Testis (tissue), 3 donors: ENCODE measurements around the gene KIF25. TPM values are rescaled to one million over a fixed set of nuclear protein-coding genes. Genes with fewer than 3 reads are reported as not detected.

Experiments used
- DNase-seq: peaks from one replicate; pipeline ENCODE4 v3.0.0-alpha.2; 2019
- H3K27ac ChIP-seq, 2 donors: fragments of 200-600 bp; sonication (generic); one replicate each; pipeline ENCODE4 v1.5.1; 2019
- H3K27me3 ChIP-seq: fragments of 200-600 bp; sonication (generic); one replicate; pipeline ENCODE4 v1.5.1; 2019
- H3K36me3 ChIP-seq: fragments of 200-600 bp; sonication (generic); one replicate; pipeline ENCODE4 v1.5.1; 2017; ENCODE audit warnings: low read depth; ENCODE audit errors: missing control alignments
- H3K4me1 ChIP-seq: fragments of 200-600 bp; sonication (generic); one replicate; pipeline ENCODE4 v1.5.1; 2019
- H3K4me3 ChIP-seq, 2 donors: fragments of 200-600 bp; sonication (generic); one replicate each; pipeline ENCODE4 v1.5.1; 2017 to 2019
- H3K9me3 ChIP-seq: fragments of 200-600 bp; sonication (generic); one replicate; pipeline ENCODE4 v1.5.1; 2017
- POLR2A ChIP-seq: fragments of 450-650 bp; IDR thresholded peaks from one replicate; pipeline ENCODE4 v1.6.1; 2017; ENCODE audit warnings: antibody characterized with exemption, mild to moderate bottlenecking, moderate library complexity
- WGBS, 2 donors: methylation state at CpG; one replicate each; pipeline ENCODE4 v1.1.5; 2018; 5-methylcytosine and 5-hydroxymethylcytosine counted together
- intact Hi-C: fragments of 100-400 bp; cut with DNase I; formaldehyde crosslinking; loops from one replicate; pipeline ENCODE4 v1.15.1; 2023; ENCODE audit warnings: low total_unique reads
- polyA plus RNA-seq: library from polyadenylated mRNA; stranded (reverse); fragments of 350-450 nt; fragmentation: Illumina TruSeq; extraction: RNeasy Lipid Tissue Mini Kit (QIAGEN cat#74804); gene quantifications from one replicate; pipeline ENCODE4 v1.2.3, GENCODE V29; 2014; ENCODE audit warnings: low read depth, low replicate concordance; ENCODE audit not compliant: insufficient read depth
- total RNA-seq, 2 donors: library from RNA; depleted of rRNA; stranded (reverse); fragments of >200 nt; gene quantifications; one replicate each; pipeline ENCODE4 v1.2.3, GENCODE V29; 2016
- TF ChIP-seq, protein P1 (sequence below), 3 experiments: fragments of 450-650 bp in 2 of 3; fragments of 200-600 bp in 1 of 3; sonication (generic) in 1 of 3; IDR thresholded peaks; one replicate each; pipeline ENCODE4 v1.5.1; 2016 to 2019; ENCODE audit warnings: antibody characterized with exemption in 3 of 3, mild to moderate bottlenecking in 2 of 3, moderate library complexity in 1 of 3

The KIF25 gene
- total and polyA plus RNA-seq, 3 donors from 2014 or later, result 1.1 to 5.0 (median 1.6) TPM

DNA sequence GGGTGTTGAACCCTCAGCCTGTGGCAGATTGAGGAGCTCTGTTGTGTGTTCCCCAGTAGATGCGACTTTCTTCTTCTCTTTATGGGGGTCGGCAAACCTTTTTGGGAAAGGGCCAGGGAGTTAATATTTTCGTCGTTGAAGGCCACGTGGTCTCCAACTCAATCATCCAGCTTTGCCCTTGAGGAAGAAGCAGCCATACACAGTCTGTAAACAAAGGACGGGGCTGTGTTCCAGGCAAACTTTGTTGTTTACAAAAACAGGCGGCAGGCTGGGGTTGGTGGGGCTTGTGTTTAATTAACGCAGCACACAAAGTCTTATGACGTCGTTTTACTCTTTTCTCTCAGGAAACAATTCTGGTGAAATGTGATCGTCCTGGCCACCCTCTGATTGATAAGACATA is 20.2 kb downstream of the KIF25 start:
- DNase-seq, result no peak
- WGBS, 2 donors, result 60 to 77% methylated on average over 11 of the region's 11 CpGs
- intact Hi-C loops, result no loop called here
- H3K36me3 ChIP-seq, result no peaks in the 10 kb centered on the region
- peaks cover 7% of the 10 kb centered on the region for H3K4me1 ChIP-seq
- H3K9me3 ChIP-seq, result no peaks in the 10 kb centered on the region
- no peaks in the 10 kb centered on the region for H3K27me3 ChIP-seq
- H3K4me3 ChIP-seq, result no peak overlapping the region
- TF ChIP-seq, protein P1, sequence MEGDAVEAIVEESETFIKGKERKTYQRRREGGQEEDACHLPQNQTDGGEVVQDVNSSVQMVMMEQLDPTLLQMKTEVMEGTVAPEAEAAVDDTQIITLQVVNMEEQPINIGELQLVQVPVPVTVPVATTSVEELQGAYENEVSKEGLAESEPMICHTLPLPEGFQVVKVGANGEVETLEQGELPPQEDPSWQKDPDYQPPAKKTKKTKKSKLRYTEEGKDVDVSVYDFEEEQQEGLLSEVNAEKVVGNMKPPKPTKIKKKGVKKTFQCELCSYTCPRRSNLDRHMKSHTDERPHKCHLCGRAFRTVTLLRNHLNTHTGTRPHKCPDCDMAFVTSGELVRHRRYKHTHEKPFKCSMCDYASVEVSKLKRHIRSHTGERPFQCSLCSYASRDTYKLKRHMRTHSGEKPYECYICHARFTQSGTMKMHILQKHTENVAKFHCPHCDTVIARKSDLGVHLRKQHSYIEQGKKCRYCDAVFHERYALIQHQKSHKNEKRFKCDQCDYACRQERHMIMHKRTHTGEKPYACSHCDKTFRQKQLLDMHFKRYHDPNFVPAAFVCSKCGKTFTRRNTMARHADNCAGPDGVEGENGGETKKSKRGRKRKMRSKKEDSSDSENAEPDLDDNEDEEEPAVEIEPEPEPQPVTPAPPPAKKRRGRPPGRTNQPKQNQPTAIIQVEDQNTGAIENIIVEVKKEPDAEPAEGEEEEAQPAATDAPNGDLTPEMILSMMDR (IDR thresholded peaks at IDR 0.05), result no peak
- no peak for TF ChIP-seq POLR2A
- H3K27ac ChIP-seq, result no peak overlapping the region

GRCh38 chr6:168018664-168019063 is 21.2 kb downstream of the KIF25 start:
- H3K9me3 ChIP-seq, result no peaks in the 10 kb centered on the region
- WGBS, 2 donors, result 73 to 83% methylated on average over 10 to 15 of the region's 15 CpGs
- H3K4me1 ChIP-seq, result peaks cover 7% of the 10 kb centered on the region
- no peaks in the 10 kb centered on the region for H3K27me3 ChIP-seq
- H3K36me3 ChIP-seq, result no peaks in the 10 kb centered on the region
- DNase-seq, result no peak
- TF ChIP-seq, protein P1 (IDR thresholded peaks at IDR 0.05), result no peak
- TF ChIP-seq POLR2A, result no peak
- no peak overlapping the region for H3K27ac ChIP-seq
- intact Hi-C loops, result no loop called here
- H3K4me3 ChIP-seq, result no peak overlapping the region

- H3K9me3 ChIP-seq, result no peaks in the 10 kb centered on the region
- no peaks in the 10 kb centered on the region for H3K27me3 ChIP-seq
- peaks cover 7% of the 10 kb centered on the region for H3K4me1 ChIP-seq
- H3K27ac ChIP-seq, result no peak overlapping the region
- TF ChIP-seq, protein P1 (IDR thresholded peaks at IDR 0.05), result no peak
- TF ChIP-seq POLR2A, result no peak
- no peak overlapping the region for H3K4me3 ChIP-seq
- WGBS, 2 donors, result 88 to 92% methylated on average over 8 of the region's 8 CpGs
- DNase-seq, result no peak
- intact Hi-C loops, result no loop called here
- no peaks in the 10 kb centered on the region for H3K36me3 ChIP-seq
These were observed 22.8 kb downstream of the KIF25 start for GRCh38 chr6:168020242-168020641.

GRCh38 chr6:168021581-168021980 is 24.1 kb downstream of the KIF25 start:
- TF ChIP-seq, protein P1 (IDR thresholded peaks at IDR 0.05), result no peak
- TF ChIP-seq POLR2A, result no peak
- Histone ChIP-seq H3K4me1 (peaks cover 7% of the 10 kb centered on the region), H3K9me3 (no peaks in the 10 kb centered on the region), H3K27me3 (no peaks in the 10 kb centered on the region), H3K36me3 (no peaks in the 10 kb centered on the region), H3K27ac (no peak overlapping the region), H3K4me3 (no peak overlapping the region)
- DNase-seq, result no peak
- WGBS, 2 donors, result 76% methylated on average over 5 of the region's 5 CpGs
- intact Hi-C loops, result no loop called here

DNA sequence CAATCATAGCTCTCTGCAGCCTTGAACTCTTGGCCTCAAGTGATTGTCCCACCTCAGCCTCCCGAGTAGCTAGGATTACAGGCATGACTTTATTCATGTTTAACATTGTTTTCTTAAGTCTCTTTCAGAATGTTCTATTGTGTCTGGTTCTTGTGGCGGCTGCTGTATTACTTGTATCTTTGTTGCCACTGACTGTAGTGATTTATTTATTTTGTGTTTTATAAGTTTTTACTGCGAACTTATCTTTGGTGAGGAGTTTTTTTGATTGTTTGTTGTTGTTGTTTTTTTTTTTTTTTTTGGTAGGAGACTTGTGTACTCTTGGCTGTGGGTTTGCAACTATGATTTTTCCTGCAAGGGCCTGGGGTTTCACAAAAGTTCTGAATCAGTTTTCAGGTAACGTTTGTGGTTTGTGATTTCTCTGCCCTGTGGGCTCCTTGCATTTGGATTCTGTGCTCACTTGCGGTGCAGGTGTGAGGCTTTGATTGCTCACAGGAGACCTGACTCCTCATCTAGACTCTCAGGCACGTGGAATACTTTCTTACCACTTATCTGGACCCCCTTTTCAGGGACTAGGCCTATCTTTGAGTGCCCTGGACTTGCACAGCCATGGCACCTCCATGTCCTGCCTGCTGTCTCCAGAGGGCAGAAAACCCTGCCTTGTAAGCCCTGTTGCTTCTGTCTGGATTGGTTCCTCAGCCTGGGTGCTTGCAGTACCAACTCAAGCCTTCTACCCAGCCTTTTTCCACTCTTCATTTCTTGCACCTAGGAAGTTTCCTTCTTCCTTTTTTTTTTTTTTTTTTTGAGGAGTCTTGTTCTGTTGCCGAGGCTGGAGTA is 25.2 kb downstream of the KIF25 start:
- H3K27ac ChIP-seq, result no peak overlapping the region
- H3K4me1 ChIP-seq, result no peaks in the 10 kb centered on the region
- no peaks in the 10 kb centered on the region for H3K9me3 ChIP-seq
- H3K4me3 ChIP-seq, result no peak overlapping the region
- H3K36me3 ChIP-seq, result no peaks in the 10 kb centered on the region
- intact Hi-C loops, result no loop called here
- H3K27me3 ChIP-seq, result no peaks in the 10 kb centered on the region
- DNase-seq, result no peak
- no peak for TF ChIP-seq POLR2A
- TF ChIP-seq, protein P1 (IDR thresholded peaks at IDR 0.05), result no peak
- 69 to 71% methylated on average over 7 of the region's 7 CpGs for WGBS, 2 donors
